Natural killer cell (primary cell): ENCODE measurements around the gene PLEKHG4. TPM values are rescaled to one million over a fixed set of nuclear protein-coding genes. Genes with fewer than 3 reads are reported as not detected.

Experiments
- ATAC-seq, 3 donors: fragments of 150-1000 bp in 2 of 3; fragments of 200-7000 bp in 1 of 3; cut with Tn5 transposase; 1 replicate in 1 of 3; 2 replicates in 2 of 3; pipeline ENCODE4 v1.10.0; 2021; ENCODE audit warnings: mild to moderate bottlenecking in 2 of 3, moderate library complexity in 2 of 3
- DNase-seq, 2 donors: peaks; one replicate each; pipeline versions ENCODE4 v3.0.0 to v3.0.0-alpha.2; 2013 to 2021; ENCODE audit warnings: mixed read lengths in 1 of 2
- H3K27ac ChIP-seq: one replicate; pipeline ENCODE4 v1.5.1; 2013; ENCODE audit warnings: mild to moderate bottlenecking, low read length
- H3K27me3 ChIP-seq: one replicate; pipeline ENCODE4 v1.6.1; 2013; ENCODE audit warnings: low read length; ENCODE audit not compliant: control insufficient read depth, insufficient read depth
- H3K36me3 ChIP-seq: one replicate; pipeline ENCODE4 v1.6.1; 2013; ENCODE audit warnings: low read length; ENCODE audit not compliant: control insufficient read depth, insufficient read depth
- H3K4me1 ChIP-seq: one replicate; pipeline ENCODE4 v1.6.1; 2013; ENCODE audit warnings: low read length; ENCODE audit not compliant: control insufficient read depth, insufficient read depth
- H3K4me3 ChIP-seq: one replicate; pipeline ENCODE4 v1.5.1; 2013; ENCODE audit warnings: low read length
- H3K9me3 ChIP-seq: one replicate; pipeline ENCODE4 v1.6.1; 2013; ENCODE audit warnings: low read length; ENCODE audit not compliant: control insufficient read depth, insufficient read depth
- H3K27ac Mint-ChIP-seq, 2 donors: one replicate each; pipeline ENCODE4 v1.8.0; 2022; ENCODE audit warnings: mild to moderate bottlenecking in 2 of 2, mixed read lengths in 2 of 2, moderate library complexity in 1 of 2
- H3K27me3 Mint-ChIP-seq, 2 donors: one replicate each; pipeline ENCODE4 v1.8.0; 2022; ENCODE audit warnings: low read depth in 2 of 2, mixed read lengths in 2 of 2
- H3K36me3 Mint-ChIP-seq: one replicate; pipeline ENCODE4 v1.8.0; 2022; ENCODE audit warnings: mixed read lengths
- H3K4me1 Mint-ChIP-seq, 2 donors: one replicate each; pipeline ENCODE4 v1.8.0; 2022; ENCODE audit warnings: mixed read lengths in 2 of 2
- H3K4me3 Mint-ChIP-seq: one replicate; pipeline ENCODE4 v1.8.0; 2022; ENCODE audit warnings: mild to moderate bottlenecking, moderate library complexity, mixed read lengths
- H3K9me3 Mint-ChIP-seq, 2 donors: one replicate each; pipeline ENCODE4 v1.8.0; 2022; ENCODE audit warnings: mixed read lengths in 2 of 2
- CTCF ChIP-seq: fragments of 200-600 bp; IDR thresholded peaks from one replicate; pipeline ENCODE4 v1.8.0; 2022; ENCODE audit warnings: antibody characterized with exemption
- WGBS: methylation state at CpG from one replicate; pipeline ENCODE4 v1.1.7; 2013; ENCODE audit warnings: missing lambda C conversion rate; ENCODE audit not compliant: insufficient coverage; 5-methylcytosine and 5-hydroxymethylcytosine counted together
- intact Hi-C: fragments of 100-400 bp; cut with micrococcal nuclease; formaldehyde crosslinking; loops from one replicate; pipeline ENCODE4 v1.14.2; 2022
- total RNA-seq, 4 donors: library from RNA; stranded (reverse); fragments of 120-200 nt in 1 of 4; gene quantifications; one replicate each; pipeline versions ENCODE4 v1.2.3 to v1.2.4, GENCODE V29; 2013 to 2022

PLEKHG4 gene
- total RNA-seq, 3 donors from 2014 or later (not counting 1 experiment from before 2014, with no cell fraction given) = 6.8 to 14.7 (median 8.5) TPM

GRCh38 chr16:67264866-67265265, 14.5 kb upstream of the PLEKHG4 start:
- no peaks in the 10 kb centered on the region for H3K4me1 Mint-ChIP-seq
- peaks cover 7 to 24% of the 10 kb centered on the region in 2 donors for H3K27me3 Mint-ChIP-seq
- no peak for DNase-seq
- H3K4me1 ChIP-seq = no peaks in the 10 kb centered on the region
- H3K9me3 Mint-ChIP-seq = no peaks in the 10 kb centered on the region
- no peak overlapping the region for H3K27ac ChIP-seq
- intact Hi-C loops = no loop called here
- no peak for ATAC-seq
- no peaks in the 10 kb centered on the region for H3K36me3 Mint-ChIP-seq
- no peak overlapping the region for H3K4me3 ChIP-seq
- no peak for TF ChIP-seq CTCF
- H3K27me3 ChIP-seq = no peaks in the 10 kb centered on the region
- no peak overlapping the region for H3K27ac Mint-ChIP-seq
- WGBS = 92% methylated on average over 5 of the region's 5 CpGs
- H3K9me3 ChIP-seq = no peaks in the 10 kb centered on the region
- H3K4me3 Mint-ChIP-seq = no peak overlapping the region
- H3K36me3 ChIP-seq = no peaks in the 10 kb centered on the region

- no peak overlapping the region for H3K4me3 ChIP-seq
- intact Hi-C loops = no loop called here
- no peaks in the 10 kb centered on the region for H3K27me3 ChIP-seq
- no peak overlapping the region for H3K27ac ChIP-seq
- no peaks in the 10 kb centered on the region for H3K9me3 Mint-ChIP-seq
- ATAC-seq (no peak), DNase-seq (no peak)
- no peak overlapping the region for H3K4me3 Mint-ChIP-seq
- peaks cover 7 to 24% of the 10 kb centered on the region in 2 donors for H3K27me3 Mint-ChIP-seq
- H3K36me3 Mint-ChIP-seq = no peaks in the 10 kb centered on the region
- no peak for TF ChIP-seq CTCF
- 71% methylated on average over 7 of the region's 8 CpGs for WGBS
- no peaks in the 10 kb centered on the region for H3K4me1 ChIP-seq
- H3K4me1 Mint-ChIP-seq = no peaks in the 10 kb centered on the region
- H3K9me3 ChIP-seq = no peaks in the 10 kb centered on the region
- no peaks in the 10 kb centered on the region for H3K36me3 ChIP-seq
- H3K27ac Mint-ChIP-seq = no peak overlapping the region
Observed at GRCh38 chr16:67265834-67266233, 13.5 kb upstream of the PLEKHG4 start.

GRCh38 chr16:67268136-67268579, 11.2 kb upstream of the PLEKHG4 start:
- Mint-ChIP-seq H3K27ac (no peak overlapping the region), H3K4me1 (no peaks in the 10 kb centered on the region), H3K9me3 (no peaks in the 10 kb centered on the region), H3K4me3 (no peak overlapping the region), H3K27me3 (peaks cover 1 to 10% of the 10 kb centered on the region in 2 donors), H3K36me3 (no peaks in the 10 kb centered on the region)
- ATAC-seq (no peak), DNase-seq (no peak)
- WGBS = 98% methylated on average over 4 of the region's 5 CpGs
- Histone ChIP-seq H3K4me3 (no peak overlapping the region), H3K9me3 (no peaks in the 10 kb centered on the region), H3K36me3 (no peaks in the 10 kb centered on the region), H3K27me3 (no peaks in the 10 kb centered on the region), H3K27ac (no peak overlapping the region), H3K4me1 (no peaks in the 10 kb centered on the region)
- intact Hi-C loops = no loop called here
- TF ChIP-seq CTCF = no peak

GRCh38 chr16:67269766-67270165, 9.6 kb upstream of the PLEKHG4 start:
- Histone ChIP-seq H3K27me3 (no peaks in the 10 kb centered on the region), H3K4me3 (no peak overlapping the region), H3K36me3 (no peaks in the 10 kb centered on the region), H3K27ac (no peak overlapping the region), H3K4me1 (no peaks in the 10 kb centered on the region), H3K9me3 (no peaks in the 10 kb centered on the region)
- DNase-seq (no peak), ATAC-seq (no peak)
- Mint-ChIP-seq H3K27me3 (no peaks in the 10 kb centered on the region), H3K4me1 (no peaks in the 10 kb centered on the region), H3K36me3 (no peaks in the 10 kb centered on the region), H3K4me3 (no peak overlapping the region), H3K9me3 (no peaks in the 10 kb centered on the region), H3K27ac (no peak overlapping the region)
- intact Hi-C loops = no loop called here
- 73% methylated on average over 3 of the region's 5 CpGs for WGBS
- no peak for TF ChIP-seq CTCF
